Prostate gland (tissue), 2 donors: ENCODE results near the gene CEP85L.

ENCODE experiments used
- POLR2A ChIP-seq: fragments of 450-650 bp; IDR thresholded peaks from one replicate; pipeline ENCODE4 v1.6.1; 2016; ENCODE audit warnings: antibody characterized with exemption, mild to moderate bottlenecking
- POLR2AphosphoS5 ChIP-seq: sonication (generic); formaldehyde crosslinking; IDR thresholded peaks from one replicate; pipeline ENCODE4 v1.6.1; 2017; ENCODE audit warnings: antibody characterized with exemption
- TF ChIP-seq, protein P1 (sequence below), 4 experiments: fragments of 200-600 bp in 2 of 4; fragments of 450-650 bp in 2 of 4; sonication (generic) in 2 of 4; IDR thresholded peaks; 1 replicate in 3 of 4; 2 replicates in 1 of 4; pipeline ENCODE4 v1.5.1; 2016 to 2019; ENCODE audit warnings: antibody characterized with exemption in 4 of 4, mild to moderate bottlenecking in 2 of 4, moderate library complexity in 2 of 4

DNA sequence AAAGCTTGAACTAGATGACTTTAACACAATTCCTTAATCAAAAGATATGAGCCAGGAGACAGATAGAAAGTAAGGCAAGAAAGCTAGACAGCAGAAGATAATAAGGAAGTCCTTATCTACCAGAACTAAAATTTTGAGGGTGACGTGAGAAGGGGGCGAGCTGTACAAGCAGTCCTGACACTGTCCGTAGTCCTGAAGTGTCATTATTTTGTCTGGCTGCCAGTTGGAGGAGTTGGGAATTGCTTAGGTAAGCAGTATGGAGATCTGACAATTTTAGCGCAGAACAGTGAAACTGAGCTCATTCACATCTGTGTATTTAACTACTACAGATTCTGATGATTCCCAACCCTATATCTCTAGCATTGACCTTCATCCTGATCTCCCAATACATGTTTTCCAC, 25.8 kb upstream of the CEP85L start:
- TF ChIP-seq, protein P1, sequence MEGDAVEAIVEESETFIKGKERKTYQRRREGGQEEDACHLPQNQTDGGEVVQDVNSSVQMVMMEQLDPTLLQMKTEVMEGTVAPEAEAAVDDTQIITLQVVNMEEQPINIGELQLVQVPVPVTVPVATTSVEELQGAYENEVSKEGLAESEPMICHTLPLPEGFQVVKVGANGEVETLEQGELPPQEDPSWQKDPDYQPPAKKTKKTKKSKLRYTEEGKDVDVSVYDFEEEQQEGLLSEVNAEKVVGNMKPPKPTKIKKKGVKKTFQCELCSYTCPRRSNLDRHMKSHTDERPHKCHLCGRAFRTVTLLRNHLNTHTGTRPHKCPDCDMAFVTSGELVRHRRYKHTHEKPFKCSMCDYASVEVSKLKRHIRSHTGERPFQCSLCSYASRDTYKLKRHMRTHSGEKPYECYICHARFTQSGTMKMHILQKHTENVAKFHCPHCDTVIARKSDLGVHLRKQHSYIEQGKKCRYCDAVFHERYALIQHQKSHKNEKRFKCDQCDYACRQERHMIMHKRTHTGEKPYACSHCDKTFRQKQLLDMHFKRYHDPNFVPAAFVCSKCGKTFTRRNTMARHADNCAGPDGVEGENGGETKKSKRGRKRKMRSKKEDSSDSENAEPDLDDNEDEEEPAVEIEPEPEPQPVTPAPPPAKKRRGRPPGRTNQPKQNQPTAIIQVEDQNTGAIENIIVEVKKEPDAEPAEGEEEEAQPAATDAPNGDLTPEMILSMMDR (IDR thresholded peaks at IDR 0.05): no peak
- TF ChIP-seq POLR2AphosphoS5 (no peak), POLR2A (no peak)
